ENCODE measurements around the gene STYXL2.

DNA sequence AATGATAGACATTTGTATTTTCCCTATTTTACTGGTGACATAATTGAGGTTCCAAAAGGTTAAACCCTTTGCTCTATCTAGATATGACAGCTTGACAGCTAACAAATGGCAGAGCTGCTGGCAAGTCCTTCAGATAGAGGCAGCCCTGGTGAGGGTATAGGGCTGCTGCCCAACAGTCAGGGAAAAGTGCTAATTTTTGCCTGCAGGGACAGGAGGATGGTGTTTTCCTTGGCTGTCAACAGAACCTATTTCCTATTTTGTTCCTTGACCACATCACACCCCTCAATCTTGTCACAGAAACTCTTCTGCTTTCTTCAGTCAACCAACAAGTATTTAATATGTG lies 16.0 kb upstream of the STYXL2 start:
- TF ChIP-seq, protein P1, sequence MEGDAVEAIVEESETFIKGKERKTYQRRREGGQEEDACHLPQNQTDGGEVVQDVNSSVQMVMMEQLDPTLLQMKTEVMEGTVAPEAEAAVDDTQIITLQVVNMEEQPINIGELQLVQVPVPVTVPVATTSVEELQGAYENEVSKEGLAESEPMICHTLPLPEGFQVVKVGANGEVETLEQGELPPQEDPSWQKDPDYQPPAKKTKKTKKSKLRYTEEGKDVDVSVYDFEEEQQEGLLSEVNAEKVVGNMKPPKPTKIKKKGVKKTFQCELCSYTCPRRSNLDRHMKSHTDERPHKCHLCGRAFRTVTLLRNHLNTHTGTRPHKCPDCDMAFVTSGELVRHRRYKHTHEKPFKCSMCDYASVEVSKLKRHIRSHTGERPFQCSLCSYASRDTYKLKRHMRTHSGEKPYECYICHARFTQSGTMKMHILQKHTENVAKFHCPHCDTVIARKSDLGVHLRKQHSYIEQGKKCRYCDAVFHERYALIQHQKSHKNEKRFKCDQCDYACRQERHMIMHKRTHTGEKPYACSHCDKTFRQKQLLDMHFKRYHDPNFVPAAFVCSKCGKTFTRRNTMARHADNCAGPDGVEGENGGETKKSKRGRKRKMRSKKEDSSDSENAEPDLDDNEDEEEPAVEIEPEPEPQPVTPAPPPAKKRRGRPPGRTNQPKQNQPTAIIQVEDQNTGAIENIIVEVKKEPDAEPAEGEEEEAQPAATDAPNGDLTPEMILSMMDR (IDR thresholded peaks at IDR 0.05): no peak
- TF ChIP-seq ZFX (IDR thresholded peaks at IDR 0.05; ENCODE audit: borderline replicate concordance): no peak
